ENCODE measurements around the gene AK8.
"Not testable (repeated sequence)": the region's sequence is repeated elsewhere in the genome, so short reads cannot be mapped to it uniquely, and the experiment has no call there.

DNA sequence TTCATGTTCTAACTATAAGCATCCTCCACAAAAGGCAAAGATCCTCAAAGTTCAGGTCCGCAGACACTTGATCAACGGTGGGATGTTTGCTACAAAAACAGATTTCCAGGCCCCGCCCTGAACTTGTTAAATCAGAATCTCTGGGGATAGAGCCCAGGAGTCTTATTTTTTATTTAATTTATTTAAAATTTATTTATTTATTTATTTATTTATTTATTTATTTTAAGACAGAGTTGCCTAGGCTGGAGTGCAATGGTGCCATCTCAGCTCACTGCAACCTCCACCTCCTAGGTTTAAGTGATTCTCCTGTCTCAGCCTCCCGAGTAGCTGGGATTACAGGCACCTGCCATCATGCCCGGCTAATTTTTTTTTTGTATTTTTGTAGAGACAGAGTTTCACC lies 166.9 kb downstream of the AK8 start:
- TF ChIP-seq, protein P1, sequence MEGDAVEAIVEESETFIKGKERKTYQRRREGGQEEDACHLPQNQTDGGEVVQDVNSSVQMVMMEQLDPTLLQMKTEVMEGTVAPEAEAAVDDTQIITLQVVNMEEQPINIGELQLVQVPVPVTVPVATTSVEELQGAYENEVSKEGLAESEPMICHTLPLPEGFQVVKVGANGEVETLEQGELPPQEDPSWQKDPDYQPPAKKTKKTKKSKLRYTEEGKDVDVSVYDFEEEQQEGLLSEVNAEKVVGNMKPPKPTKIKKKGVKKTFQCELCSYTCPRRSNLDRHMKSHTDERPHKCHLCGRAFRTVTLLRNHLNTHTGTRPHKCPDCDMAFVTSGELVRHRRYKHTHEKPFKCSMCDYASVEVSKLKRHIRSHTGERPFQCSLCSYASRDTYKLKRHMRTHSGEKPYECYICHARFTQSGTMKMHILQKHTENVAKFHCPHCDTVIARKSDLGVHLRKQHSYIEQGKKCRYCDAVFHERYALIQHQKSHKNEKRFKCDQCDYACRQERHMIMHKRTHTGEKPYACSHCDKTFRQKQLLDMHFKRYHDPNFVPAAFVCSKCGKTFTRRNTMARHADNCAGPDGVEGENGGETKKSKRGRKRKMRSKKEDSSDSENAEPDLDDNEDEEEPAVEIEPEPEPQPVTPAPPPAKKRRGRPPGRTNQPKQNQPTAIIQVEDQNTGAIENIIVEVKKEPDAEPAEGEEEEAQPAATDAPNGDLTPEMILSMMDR (IDR thresholded peaks at IDR 0.05), result not testable (repeated sequence)
- not testable (repeated sequence) for TF ChIP-seq POLR2A (IDR thresholded peaks at IDR 0.05)
